Measurements from ENCODE around the gene PSMD13.

GRCh38 chr11:293271-293851 lies 56.6 kb downstream of the PSMD13 start:
- no peak for TF ChIP-seq RFX5 (IDR thresholded peaks at IDR 0.05; ENCODE audit: low read depth, low read length)
- TF ChIP-seq, protein P1, sequence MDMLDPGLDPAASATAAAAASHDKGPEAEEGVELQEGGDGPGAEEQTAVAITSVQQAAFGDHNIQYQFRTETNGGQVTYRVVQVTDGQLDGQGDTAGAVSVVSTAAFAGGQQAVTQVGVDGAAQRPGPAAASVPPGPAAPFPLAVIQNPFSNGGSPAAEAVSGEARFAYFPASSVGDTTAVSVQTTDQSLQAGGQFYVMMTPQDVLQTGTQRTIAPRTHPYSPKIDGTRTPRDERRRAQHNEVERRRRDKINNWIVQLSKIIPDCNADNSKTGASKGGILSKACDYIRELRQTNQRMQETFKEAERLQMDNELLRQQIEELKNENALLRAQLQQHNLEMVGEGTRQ (IDR thresholded peaks at IDR 0.05; ENCODE audit: low read depth, low read length) = no peak
- TF ChIP-seq, protein P2, sequence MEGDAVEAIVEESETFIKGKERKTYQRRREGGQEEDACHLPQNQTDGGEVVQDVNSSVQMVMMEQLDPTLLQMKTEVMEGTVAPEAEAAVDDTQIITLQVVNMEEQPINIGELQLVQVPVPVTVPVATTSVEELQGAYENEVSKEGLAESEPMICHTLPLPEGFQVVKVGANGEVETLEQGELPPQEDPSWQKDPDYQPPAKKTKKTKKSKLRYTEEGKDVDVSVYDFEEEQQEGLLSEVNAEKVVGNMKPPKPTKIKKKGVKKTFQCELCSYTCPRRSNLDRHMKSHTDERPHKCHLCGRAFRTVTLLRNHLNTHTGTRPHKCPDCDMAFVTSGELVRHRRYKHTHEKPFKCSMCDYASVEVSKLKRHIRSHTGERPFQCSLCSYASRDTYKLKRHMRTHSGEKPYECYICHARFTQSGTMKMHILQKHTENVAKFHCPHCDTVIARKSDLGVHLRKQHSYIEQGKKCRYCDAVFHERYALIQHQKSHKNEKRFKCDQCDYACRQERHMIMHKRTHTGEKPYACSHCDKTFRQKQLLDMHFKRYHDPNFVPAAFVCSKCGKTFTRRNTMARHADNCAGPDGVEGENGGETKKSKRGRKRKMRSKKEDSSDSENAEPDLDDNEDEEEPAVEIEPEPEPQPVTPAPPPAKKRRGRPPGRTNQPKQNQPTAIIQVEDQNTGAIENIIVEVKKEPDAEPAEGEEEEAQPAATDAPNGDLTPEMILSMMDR (conservative IDR thresholded peaks at IDR 0.05; ENCODE audit: low read depth, low read length) = no peak
- no peak for TF ChIP-seq MAFK (IDR thresholded peaks at IDR 0.05; ENCODE audit: low read depth, low read length)
- no peak for TF ChIP-seq POLR2A (IDR thresholded peaks at IDR 0.05; ENCODE audit: low read depth, low read length)
- TF ChIP-seq MAZ (IDR thresholded peaks at IDR 0.05; ENCODE audit: borderline replicate concordance, low read depth, low read length) = no peak
- TF ChIP-seq BHLHE40 (IDR thresholded peaks at IDR 0.05; ENCODE audit: low read depth, low read length) = no peak
